Activated T-cell treated with anti-CD3 and anti-CD28 coated beads, Interleukin-2, amount 50 U/mL, for 4 hours (primary cell): ENCODE data around the gene KCNK4. TPM values are rescaled to one million over a fixed set of nuclear protein-coding genes. Genes with fewer than 3 reads are reported as not detected.
"Not testable (repeated sequence)": the region's sequence is repeated elsewhere in the genome, so short reads cannot be mapped to it uniquely, and the experiment has no call there.

Source experiments
- ATAC-seq, 2 donors: fragments of 200-7000 bp; cut with Tn5 transposase; one replicate each; pipeline ENCODE4 v1.10.0; 2021
- DNase-seq: peaks from one replicate; pipeline ENCODE4 v3.0.0-alpha.2; 2020
- H3K27me3 Mint-ChIP-seq: one replicate; pipeline ENCODE4 v1.8.0; 2021; ENCODE audit warnings: low read depth, mixed read lengths
- H3K36me3 Mint-ChIP-seq: one replicate; pipeline ENCODE4 v1.8.0; 2022; ENCODE audit warnings: mixed read lengths; ENCODE audit not compliant: insufficient read depth
- H3K4me1 Mint-ChIP-seq: one replicate; pipeline ENCODE4 v1.8.0; 2021; ENCODE audit warnings: low read depth, mixed read lengths
- H3K4me3 Mint-ChIP-seq: one replicate; pipeline ENCODE4 v1.8.0; 2021; ENCODE audit warnings: mild to moderate bottlenecking, moderate library complexity, mixed read lengths
- H3K9me3 Mint-ChIP-seq: one replicate; pipeline ENCODE4 v1.8.0; 2021; ENCODE audit warnings: mixed read lengths
- total RNA-seq, 3 donors: library from RNA; stranded (reverse); gene quantifications; one replicate each; pipeline ENCODE4 v1.2.1, GENCODE V29; 2021

The KCNK4 gene
- total RNA-seq, 3 donors from 2014 or later = not detected

- Mint-ChIP-seq H3K36me3 (no peaks in the 10 kb centered on the region), H3K9me3 (no peaks in the 10 kb centered on the region), H3K4me3 (peak within 1 kb of the TSS; percentile 66), H3K4me1 (peaks cover 28% of the 10 kb centered on the region), H3K27me3 (peaks cover 59% of the 10 kb centered on the region)
- ATAC-seq (no peak), DNase-seq (no peak)
These were observed 8.9 kb downstream of the KCNK4 start, which contains the start of gene CATSPERZ for GRCh38 chr11:64299847-64300648. CATSPERZ (plus strand) TSS chr11:64300358; CDS start chr11:64300411, 53 bp downstream.

- H3K9me3 Mint-ChIP-seq = no peaks in the 10 kb centered on the region
- ATAC-seq (no peak), DNase-seq (no peak)
- H3K4me3 Mint-ChIP-seq = no peak overlapping the region
- H3K36me3 Mint-ChIP-seq = peaks cover 7% of the 10 kb centered on the region
- peaks cover 27% of the 10 kb centered on the region for H3K27me3 Mint-ChIP-seq
- peaks cover 33% of the 10 kb centered on the region for H3K4me1 Mint-ChIP-seq
These were observed 12.3 kb downstream of the KCNK4 start for GRCh38 chr11:64303109-64304031.

- Mint-ChIP-seq H3K9me3 (no peaks in the 10 kb centered on the region), H3K27me3 (peaks cover 21% of the 10 kb centered on the region), H3K4me1 (peaks cover 33% of the 10 kb centered on the region), H3K4me3 (peak overlapping the region; percentile 88), H3K36me3 (peaks cover 7% of the 10 kb centered on the region)
- DNase-seq = no peak
- no peak for ATAC-seq
These were observed 12.9 kb downstream of the KCNK4 start for GRCh38 chr11:64304032-64304315.

GRCh38 chr11:64304316-64305072 is 13.4 kb downstream of the KCNK4 start:
- peak; percentile 96 for DNase-seq
- H3K9me3 Mint-ChIP-seq = no peaks in the 10 kb centered on the region
- ATAC-seq = peak; percentile 35 to 37
- H3K27me3 Mint-ChIP-seq = peaks cover 19% of the 10 kb centered on the region
- peaks cover 33% of the 10 kb centered on the region for H3K4me1 Mint-ChIP-seq
- peaks cover 7% of the 10 kb centered on the region for H3K36me3 Mint-ChIP-seq
- peak overlapping the region; percentile 88 for H3K4me3 Mint-ChIP-seq

- Mint-ChIP-seq H3K36me3 (peaks cover 7% of the 10 kb centered on the region), H3K4me1 (peaks cover 31% of the 10 kb centered on the region), H3K4me3 (peak within 1 kb of the TSS; percentile 99), H3K27me3 (peaks cover 12% of the 10 kb centered on the region), H3K9me3 (no peaks in the 10 kb centered on the region)
- DNase-seq = peak; percentile 100
- ATAC-seq = peak; percentile 78 to 80
These were observed 14.1 kb downstream of the KCNK4 start, which contains the start of gene ESRRA for GRCh38 chr11:64305075-64305690. ESRRA (plus strand) TSS chr11:64305524; CDS start chr11:64307180, 1,656 bp downstream.

- no peaks in the 10 kb centered on the region for H3K9me3 Mint-ChIP-seq
- peak; percentile 70 for DNase-seq
- H3K27me3 Mint-ChIP-seq = peaks cover 5% of the 10 kb centered on the region
- peaks cover 7% of the 10 kb centered on the region for H3K36me3 Mint-ChIP-seq
- peak; percentile 17 to 19 for ATAC-seq
- H3K4me1 Mint-ChIP-seq = peaks cover 25% of the 10 kb centered on the region
- peak overlapping the region; percentile 99 for H3K4me3 Mint-ChIP-seq
These were observed 14.8 kb downstream of the KCNK4 start for GRCh38 chr11:64305691-64306562.

GRCh38 chr11:64306563-64306875 is 15.4 kb downstream of the KCNK4 start:
- ATAC-seq (no peak), DNase-seq (no peak)
- peak overlapping the region; percentile 99 for H3K4me3 Mint-ChIP-seq
- H3K4me1 Mint-ChIP-seq = peaks cover 26% of the 10 kb centered on the region
- peaks cover 7% of the 10 kb centered on the region for H3K36me3 Mint-ChIP-seq
- H3K27me3 Mint-ChIP-seq = peaks cover 4% of the 10 kb centered on the region
- no peaks in the 10 kb centered on the region for H3K9me3 Mint-ChIP-seq

GRCh38 chr11:64306876-64307622 is 15.9 kb downstream of the KCNK4 start:
- peaks cover under 1% of the 10 kb centered on the region for H3K27me3 Mint-ChIP-seq
- no peak for ATAC-seq

GRCh38 chr11:64307795-64308194 is 16.7 kb downstream of the KCNK4 start:
- not testable (repeated sequence) for DNase-seq, H3K27me3 Mint-ChIP-seq, ATAC-seq, H3K9me3 Mint-ChIP-seq, H3K36me3 Mint-ChIP-seq
- peak overlapping the region; percentile 61 for H3K4me3 Mint-ChIP-seq
- peaks cover 30% of the 10 kb centered on the region for H3K4me1 Mint-ChIP-seq

More at GRCh38 chr11:64306876-64307622, 15.9 kb downstream of the KCNK4 start:
- Mint-ChIP-seq H3K36me3 (peaks cover 7% of the 10 kb centered on the region), H3K4me3 (peak overlapping the region; percentile 99), H3K9me3 (no peaks in the 10 kb centered on the region), H3K4me1 (peaks cover 26% of the 10 kb centered on the region)
- no peak for DNase-seq

- Mint-ChIP-seq H3K36me3 (peaks cover 8% of the 10 kb centered on the region), H3K27me3 (no peaks in the 10 kb centered on the region), H3K4me3 (no peak overlapping the region), H3K9me3 (no peaks in the 10 kb centered on the region), H3K4me1 (peaks cover 20% of the 10 kb centered on the region)
- ATAC-seq (no peak), DNase-seq (no peak)
These were observed 21.8 kb downstream of the KCNK4 start for GRCh38 chr11:64312947-64313346.

- ATAC-seq (no peak), DNase-seq (no peak)
- no peaks in the 10 kb centered on the region for H3K27me3 Mint-ChIP-seq
- H3K9me3 Mint-ChIP-seq = no peaks in the 10 kb centered on the region
- H3K4me3 Mint-ChIP-seq = no peak overlapping the region
- H3K36me3 Mint-ChIP-seq = peaks cover 8% of the 10 kb centered on the region
- peaks cover 22% of the 10 kb centered on the region for H3K4me1 Mint-ChIP-seq
These were observed 22.5 kb downstream of the KCNK4 start for GRCh38 chr11:64313491-64314145.

GRCh38 chr11:64314146-64314804 is 23.2 kb downstream of the KCNK4 start:
- no peak overlapping the region for H3K4me3 Mint-ChIP-seq
- no peak for DNase-seq
- ATAC-seq = no peak
- no peaks in the 10 kb centered on the region for H3K9me3 Mint-ChIP-seq
- peaks cover 8% of the 10 kb centered on the region for H3K36me3 Mint-ChIP-seq
- no peaks in the 10 kb centered on the region for H3K27me3 Mint-ChIP-seq
- H3K4me1 Mint-ChIP-seq = peaks cover 27% of the 10 kb centered on the region
